ENCODE measurements around the gene RCHY1.
"Not testable (repeated sequence)": the region's sequence is repeated elsewhere in the genome, so short reads cannot be mapped to it uniquely, and the experiment has no call there.

The RCHY1 gene

GRCh38 chr4:75527482-75527881 lies 13.3 kb upstream of the RCHY1 start:
- Histone ChIP-seq H3K27ac (peak overlapping the region; percentile 40), H3K4me3 (peak overlapping the region; percentile 2; the same call in 1 of the 2 replicates), H3K9ac (ENCODE audit: insufficient read length) (no peak overlapping the region), H3K36me3 (ENCODE audit: insufficient read depth, low read length) (peaks cover 64% of the 10 kb centered on the region), H3K9me3 (ENCODE audit: low read depth, low read length) (no peaks in the 10 kb centered on the region)
- peak; percentile 34 for DNase-seq (ENCODE audit: low read depth, low spot score)
- TF ChIP-seq EZH2 (IDR thresholded peaks at IDR 0.05) (no peak), FOXP2 (optimal IDR thresholded peaks at IDR 0.05; ENCODE audit: control extremely low read depth, extremely low read length, insufficient read depth) (no peak), POLR2AphosphoS5 (IDR thresholded peaks at IDR 0.05; ENCODE audit: borderline replicate concordance, low read depth, low read length) (no peak)

GRCh38 chr4:75525910-75526309 lies 11.7 kb upstream of the RCHY1 start:
- DNase-seq (ENCODE audit: low read depth, low spot score) = no peak
- no peak overlapping the region for H3K9ac ChIP-seq (ENCODE audit: insufficient read length)
- H3K4me3 ChIP-seq = no peak overlapping the region
- peaks cover 58% of the 10 kb centered on the region for H3K36me3 ChIP-seq (ENCODE audit: insufficient read depth, low read length)
- TF ChIP-seq POLR2AphosphoS5 (IDR thresholded peaks at IDR 0.05; ENCODE audit: borderline replicate concordance, low read depth, low read length) = no peak
- TF ChIP-seq FOXP2 (optimal IDR thresholded peaks at IDR 0.05; ENCODE audit: control extremely low read depth, extremely low read length, insufficient read depth) = no peak
- TF ChIP-seq EZH2 (IDR thresholded peaks at IDR 0.05) = no peak
- peak overlapping the region; percentile 56; the same call in 1 of the 2 replicates for H3K27ac ChIP-seq
- no peaks in the 10 kb centered on the region for H3K9me3 ChIP-seq (ENCODE audit: low read depth, low read length)

DNA sequence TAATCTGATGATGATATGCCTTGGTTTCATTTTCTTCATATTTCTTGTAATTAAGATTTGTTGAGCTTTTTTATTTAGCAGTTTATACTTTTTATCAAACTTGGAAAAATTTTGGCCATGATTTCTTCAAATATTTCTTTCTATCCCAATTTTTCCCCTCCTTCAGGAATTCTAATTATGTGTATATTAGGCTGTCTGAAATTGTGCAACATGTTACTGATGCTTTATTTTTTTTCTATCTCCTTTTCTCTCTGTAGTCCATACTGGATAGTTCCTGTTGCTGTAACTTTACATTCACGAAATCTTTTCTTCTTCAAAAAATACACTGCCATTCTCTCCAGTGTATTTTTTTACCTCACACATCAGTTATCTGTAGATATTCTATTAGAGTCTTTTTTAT lies 10.9 kb upstream of the RCHY1 start:
- DNase-seq (ENCODE audit: low read depth, low spot score) = no peak
- Histone ChIP-seq H3K9ac (ENCODE audit: insufficient read length) (no peak overlapping the region), H3K4me3 (no peak overlapping the region), H3K27ac (peak overlapping the region; percentile 38; the same call in 1 of the 2 replicates), H3K36me3 (ENCODE audit: insufficient read depth, low read length) (peaks cover 56% of the 10 kb centered on the region), H3K9me3 (ENCODE audit: low read depth, low read length) (no peaks in the 10 kb centered on the region)
- no peak for TF ChIP-seq EZH2 (IDR thresholded peaks at IDR 0.05)
- TF ChIP-seq POLR2AphosphoS5 (IDR thresholded peaks at IDR 0.05; ENCODE audit: borderline replicate concordance, low read depth, low read length) = no peak
- no peak for TF ChIP-seq FOXP2 (optimal IDR thresholded peaks at IDR 0.05; ENCODE audit: control extremely low read depth, extremely low read length, insufficient read depth)

DNA sequence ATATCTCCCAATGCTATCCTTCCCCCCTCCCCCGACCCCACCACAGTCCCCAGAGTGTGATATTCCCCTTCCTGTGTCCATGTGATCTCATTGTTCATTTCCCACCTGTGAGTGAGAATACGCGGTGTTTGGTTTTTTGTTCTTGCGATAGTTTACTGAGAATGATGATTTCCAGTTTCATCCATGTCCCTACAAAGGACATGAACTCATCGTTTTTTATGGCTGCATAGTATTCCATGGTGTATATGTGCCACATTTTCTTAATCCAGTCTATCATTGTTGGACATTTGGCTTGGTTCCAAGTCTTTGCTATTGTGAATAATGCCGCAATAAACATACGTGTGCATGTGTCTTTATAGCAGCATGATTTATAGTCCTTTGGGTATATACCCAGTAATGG lies 5.2 kb upstream of the RCHY1 start:
- not testable (repeated sequence) for H3K9me3 ChIP-seq (ENCODE audit: low read depth, low read length); H3K4me3 ChIP-seq; H3K9ac ChIP-seq (ENCODE audit: insufficient read length); DNase-seq (ENCODE audit: low read depth, low spot score); H3K27ac ChIP-seq
- peaks cover 55% of the 10 kb centered on the region for H3K36me3 ChIP-seq (ENCODE audit: insufficient read depth, low read length)

- Histone ChIP-seq H3K9me3 (ENCODE audit: low read depth, low read length) (no peaks in the 10 kb centered on the region), H3K27ac (0 out of 2 replicates have a peak overlapping the region, but pooled peaks have one; percentile 11), H3K9ac (ENCODE audit: insufficient read length) (peak overlapping the region; percentile 89), H3K36me3 (ENCODE audit: insufficient read depth, low read length) (peaks cover 52% of the 10 kb centered on the region), H3K4me3 (no peak overlapping the region)
- DNase-seq (ENCODE audit: low read depth, low spot score) = no peak
- no peak for TF ChIP-seq POLR2AphosphoS5 (IDR thresholded peaks at IDR 0.05; ENCODE audit: borderline replicate concordance, low read depth, low read length)
- no peak for TF ChIP-seq FOXP2 (optimal IDR thresholded peaks at IDR 0.05; ENCODE audit: control extremely low read depth, extremely low read length, insufficient read depth)
- TF ChIP-seq EZH2 (IDR thresholded peaks at IDR 0.05) = no peak
Measured at GRCh38 chr4:75516144-75516543, 1.9 kb upstream of the RCHY1 start.

GRCh38 chr4:75514949-75515612 lies 878 bp upstream of the RCHY1 start:
- TF ChIP-seq EZH2 (IDR thresholded peaks at IDR 0.05) (no peak), FOXP2 (optimal IDR thresholded peaks at IDR 0.05; ENCODE audit: control extremely low read depth, extremely low read length, insufficient read depth) (no peak), POLR2AphosphoS5 (IDR thresholded peaks at IDR 0.05; ENCODE audit: borderline replicate concordance, low read depth, low read length) (no peak)
- 0 out of 2 replicates have a peak, but pooled peaks cover 4% of the 10 kb centered on the region for H3K9me3 ChIP-seq (ENCODE audit: low read depth, low read length)
- no peak for DNase-seq (ENCODE audit: low read depth, low spot score)
- H3K27ac ChIP-seq = peak overlapping the region; percentile 74
- peak overlapping the region; percentile 89 for H3K9ac ChIP-seq (ENCODE audit: insufficient read length)
- H3K4me3 ChIP-seq = peak overlapping the region; percentile 89
- peaks cover 54% of the 10 kb centered on the region for H3K36me3 ChIP-seq (ENCODE audit: insufficient read depth, low read length)

GRCh38 chr4:75513526-75514130 lies 575 bp downstream of the RCHY1 start:
- Histone ChIP-seq H3K27ac (peak overlapping the region; percentile 68), H3K4me3 (peak overlapping the region; percentile 89), H3K9me3 (ENCODE audit: low read depth, low read length) (0 out of 2 replicates have a peak, but pooled peaks cover 5% of the 10 kb centered on the region), H3K36me3 (ENCODE audit: insufficient read depth, low read length) (peaks cover 62% of the 10 kb centered on the region), H3K9ac (ENCODE audit: insufficient read length) (peak overlapping the region; percentile 85)
- TF ChIP-seq FOXP2 (optimal IDR thresholded peaks at IDR 0.05; ENCODE audit: control extremely low read depth, extremely low read length, insufficient read depth) = no peak
- TF ChIP-seq EZH2 (IDR thresholded peaks at IDR 0.05) = no peak
- no peak for TF ChIP-seq POLR2AphosphoS5 (IDR thresholded peaks at IDR 0.05; ENCODE audit: borderline replicate concordance, low read depth, low read length)
- DNase-seq (ENCODE audit: low read depth, low spot score) = no peak

GRCh38 chr4:75512386-75513211 lies 1.6 kb downstream of the RCHY1 start:
- DNase-seq (ENCODE audit: low read depth, low spot score) = no peak
- H3K36me3 ChIP-seq (ENCODE audit: insufficient read depth, low read length) = peaks cover 60% of the 10 kb centered on the region
- H3K27ac ChIP-seq = no peak overlapping the region
- 0 out of 2 replicates have a peak, but pooled peaks cover 5% of the 10 kb centered on the region for H3K9me3 ChIP-seq (ENCODE audit: low read depth, low read length)
- TF ChIP-seq POLR2AphosphoS5 (IDR thresholded peaks at IDR 0.05; ENCODE audit: borderline replicate concordance, low read depth, low read length) = no peak
- TF ChIP-seq EZH2 (IDR thresholded peaks at IDR 0.05) = no peak
- TF ChIP-seq FOXP2 (optimal IDR thresholded peaks at IDR 0.05; ENCODE audit: control extremely low read depth, extremely low read length, insufficient read depth) = no peak
- H3K9ac ChIP-seq (ENCODE audit: insufficient read length) = peak overlapping the region; percentile 85
- H3K4me3 ChIP-seq = peak overlapping the region; percentile 89

Data from SK-N-MC (cell line).